Natural killer cell (primary cell): ENCODE results near the gene KDM1B. TPM values are rescaled to one million over a fixed set of nuclear protein-coding genes. Genes with fewer than 3 reads are reported as not detected.

Experiments
- ATAC-seq, 3 donors: fragments of 150-1000 bp in 2 of 3; fragments of 200-7000 bp in 1 of 3; cut with Tn5 transposase; 1 replicate in 1 of 3; 2 replicates in 2 of 3; pipeline ENCODE4 v1.10.0; 2021; ENCODE audit warnings: mild to moderate bottlenecking in 2 of 3, moderate library complexity in 2 of 3
- DNase-seq, 2 donors: peaks; one replicate each; pipeline versions ENCODE4 v3.0.0 to v3.0.0-alpha.2; 2013 to 2021; ENCODE audit warnings: mixed read lengths in 1 of 2
- H3K27ac ChIP-seq: one replicate; pipeline ENCODE4 v1.5.1; 2013; ENCODE audit warnings: mild to moderate bottlenecking, low read length
- H3K27me3 ChIP-seq: one replicate; pipeline ENCODE4 v1.6.1; 2013; ENCODE audit warnings: low read length; ENCODE audit not compliant: control insufficient read depth, insufficient read depth
- H3K36me3 ChIP-seq: one replicate; pipeline ENCODE4 v1.6.1; 2013; ENCODE audit warnings: low read length; ENCODE audit not compliant: control insufficient read depth, insufficient read depth
- H3K4me1 ChIP-seq: one replicate; pipeline ENCODE4 v1.6.1; 2013; ENCODE audit warnings: low read length; ENCODE audit not compliant: control insufficient read depth, insufficient read depth
- H3K4me3 ChIP-seq: one replicate; pipeline ENCODE4 v1.5.1; 2013; ENCODE audit warnings: low read length
- H3K9me3 ChIP-seq: one replicate; pipeline ENCODE4 v1.6.1; 2013; ENCODE audit warnings: low read length; ENCODE audit not compliant: control insufficient read depth, insufficient read depth
- H3K27ac Mint-ChIP-seq, 2 donors: one replicate each; pipeline ENCODE4 v1.8.0; 2022; ENCODE audit warnings: mild to moderate bottlenecking in 2 of 2, mixed read lengths in 2 of 2, moderate library complexity in 1 of 2
- H3K27me3 Mint-ChIP-seq, 2 donors: one replicate each; pipeline ENCODE4 v1.8.0; 2022; ENCODE audit warnings: low read depth in 2 of 2, mixed read lengths in 2 of 2
- H3K36me3 Mint-ChIP-seq: one replicate; pipeline ENCODE4 v1.8.0; 2022; ENCODE audit warnings: mixed read lengths
- H3K4me1 Mint-ChIP-seq, 2 donors: one replicate each; pipeline ENCODE4 v1.8.0; 2022; ENCODE audit warnings: mixed read lengths in 2 of 2
- H3K4me3 Mint-ChIP-seq: one replicate; pipeline ENCODE4 v1.8.0; 2022; ENCODE audit warnings: mild to moderate bottlenecking, moderate library complexity, mixed read lengths
- H3K9me3 Mint-ChIP-seq, 2 donors: one replicate each; pipeline ENCODE4 v1.8.0; 2022; ENCODE audit warnings: mixed read lengths in 2 of 2
- CTCF ChIP-seq: fragments of 200-600 bp; IDR thresholded peaks from one replicate; pipeline ENCODE4 v1.8.0; 2022; ENCODE audit warnings: antibody characterized with exemption
- WGBS: methylation state at CpG from one replicate; pipeline ENCODE4 v1.1.7; 2013; ENCODE audit warnings: missing lambda C conversion rate; ENCODE audit not compliant: insufficient coverage; 5-methylcytosine and 5-hydroxymethylcytosine counted together
- intact Hi-C: fragments of 100-400 bp; cut with micrococcal nuclease; formaldehyde crosslinking; loops from one replicate; pipeline ENCODE4 v1.14.2; 2022
- total RNA-seq, 4 donors: library from RNA; stranded (reverse); fragments of 120-200 nt in 1 of 4; gene quantifications; one replicate each; pipeline versions ENCODE4 v1.2.3 to v1.2.4, GENCODE V29; 2013 to 2022

KDM1B gene
- total RNA-seq, 3 donors from 2014 or later (not counting 1 experiment from before 2014, with no cell fraction given) = 12.7 to 13.3 (median 13.0) TPM

- peaks cover 17% of the 10 kb centered on the region for H3K36me3 ChIP-seq
- H3K9me3 ChIP-seq = no peaks in the 10 kb centered on the region
- no peak for TF ChIP-seq CTCF
- Mint-ChIP-seq H3K27me3 (no peaks in the 10 kb centered on the region), H3K9me3 (no peaks in the 10 kb centered on the region), H3K36me3 (no peaks in the 10 kb centered on the region), H3K4me1 (peaks cover 26 to 34% of the 10 kb centered on the region in 2 donors), H3K27ac (no peak overlapping the region), H3K4me3 (no peak overlapping the region)
- intact Hi-C loops = loop anchor here (10.0 kb wide), 1 partner anchor 167 kb away; the partner anchor contains the start of gene KIF13A
- H3K27me3 ChIP-seq = no peaks in the 10 kb centered on the region
- H3K4me3 ChIP-seq = no peak overlapping the region
- DNase-seq (no peak), ATAC-seq (no peak)
- WGBS = 89% methylated on average over 2 of the region's 3 CpGs
- no peak overlapping the region for H3K27ac ChIP-seq
- peaks cover 28% of the 10 kb centered on the region for H3K4me1 ChIP-seq
These were observed 3.4 kb upstream of the KDM1B start for GRCh38 chr6:18151801-18152200.

- no peaks in the 10 kb centered on the region for H3K36me3 Mint-ChIP-seq
- H3K4me3 Mint-ChIP-seq = no peak overlapping the region
- DNase-seq (no peak), ATAC-seq (no peak)
- intact Hi-C loops = loop anchor here (10.0 kb wide), 1 partner anchor 169 kb away; the partner anchor contains the start of gene KIF13A
- Histone ChIP-seq H3K27me3 (no peaks in the 10 kb centered on the region), H3K4me3 (no peak overlapping the region), H3K4me1 (peaks cover 28% of the 10 kb centered on the region), H3K27ac (peak overlapping the region; percentile 27), H3K36me3 (peaks cover 6% of the 10 kb centered on the region), H3K9me3 (no peaks in the 10 kb centered on the region)
- H3K27ac Mint-ChIP-seq = peak overlapping the region; percentile 83 to 93
- H3K4me1 Mint-ChIP-seq = peaks cover 26 to 34% of the 10 kb centered on the region in 2 donors
- TF ChIP-seq CTCF = no peak
- H3K9me3 Mint-ChIP-seq = no peaks in the 10 kb centered on the region
- no peaks in the 10 kb centered on the region for H3K27me3 Mint-ChIP-seq
These were observed 1.9 kb upstream of the KDM1B start for GRCh38 chr6:18153311-18153703.

- Histone ChIP-seq H3K4me1 (peaks cover 28% of the 10 kb centered on the region), H3K27me3 (no peaks in the 10 kb centered on the region), H3K27ac (peak within 1 kb of the TSS; percentile 95), H3K9me3 (no peaks in the 10 kb centered on the region), H3K4me3 (peak within 1 kb of the TSS; percentile 99), H3K36me3 (no peaks in the 10 kb centered on the region)
- WGBS = under 1% methylated on average over 34 of the region's 34 CpGs
- no peak for ATAC-seq
- no peaks in the 10 kb centered on the region for H3K9me3 Mint-ChIP-seq
- peaks cover 26 to 34% of the 10 kb centered on the region in 2 donors for H3K4me1 Mint-ChIP-seq
- H3K27ac Mint-ChIP-seq = peak within 1 kb of the TSS; percentile 93 to 99
- DNase-seq = no peak
- peak within 1 kb of the TSS; percentile 97 for H3K4me3 Mint-ChIP-seq
- TF ChIP-seq CTCF = no peak
- H3K36me3 Mint-ChIP-seq = peaks cover 3% of the 10 kb centered on the region
- intact Hi-C loops = loop anchor here (1.0 to 10.0 kb wide), 3 partner anchors 110 to 448 kb away; partner anchors contain the start of genes DEK, KIF13A and NUP153
- H3K27me3 Mint-ChIP-seq = no peaks in the 10 kb centered on the region
These were observed 594 bp upstream of the KDM1B start, which contains the start of gene TPMT for GRCh38 chr6:18154507-18155149. Gene TPMT, minus strand, starts transcription at chr6:18155077. Its CDS starts 5,950 bp downstream, at chr6:18149127.
